Activated T-cell treated with anti-CD3 and anti-CD28 coated beads, Interleukin-2, amount 50 U/mL, for 24 hours (primary cell): ENCODE data around the gene PPOX.

ENCODE experiments used
- DNase-seq: peaks from one replicate; pipeline ENCODE4 v3.0.0-alpha.2; 2020
- H3K27ac Mint-ChIP-seq: 2 replicates; pipeline ENCODE4 v1.8.0; 2020; ENCODE audit warnings: mild to moderate bottlenecking, mixed read lengths
- H3K27me3 Mint-ChIP-seq: 2 replicates; pipeline ENCODE4 v1.8.0; 2020; ENCODE audit warnings: mixed read lengths
- H3K36me3 Mint-ChIP-seq: 2 replicates; pipeline ENCODE4 v1.8.0; 2020; ENCODE audit warnings: low read depth, mixed read lengths
- H3K4me1 Mint-ChIP-seq: 2 replicates; pipeline ENCODE4 v1.8.0; 2020; ENCODE audit warnings: low read depth, mixed read lengths
- H3K4me3 Mint-ChIP-seq: 2 replicates; pipeline ENCODE4 v1.8.0; 2020; ENCODE audit warnings: mild to moderate bottlenecking, moderate library complexity, mixed read lengths
- H3K9me3 Mint-ChIP-seq: 2 replicates; pipeline ENCODE4 v1.8.0; 2020; ENCODE audit warnings: mixed read lengths

PPOX gene

DNA sequence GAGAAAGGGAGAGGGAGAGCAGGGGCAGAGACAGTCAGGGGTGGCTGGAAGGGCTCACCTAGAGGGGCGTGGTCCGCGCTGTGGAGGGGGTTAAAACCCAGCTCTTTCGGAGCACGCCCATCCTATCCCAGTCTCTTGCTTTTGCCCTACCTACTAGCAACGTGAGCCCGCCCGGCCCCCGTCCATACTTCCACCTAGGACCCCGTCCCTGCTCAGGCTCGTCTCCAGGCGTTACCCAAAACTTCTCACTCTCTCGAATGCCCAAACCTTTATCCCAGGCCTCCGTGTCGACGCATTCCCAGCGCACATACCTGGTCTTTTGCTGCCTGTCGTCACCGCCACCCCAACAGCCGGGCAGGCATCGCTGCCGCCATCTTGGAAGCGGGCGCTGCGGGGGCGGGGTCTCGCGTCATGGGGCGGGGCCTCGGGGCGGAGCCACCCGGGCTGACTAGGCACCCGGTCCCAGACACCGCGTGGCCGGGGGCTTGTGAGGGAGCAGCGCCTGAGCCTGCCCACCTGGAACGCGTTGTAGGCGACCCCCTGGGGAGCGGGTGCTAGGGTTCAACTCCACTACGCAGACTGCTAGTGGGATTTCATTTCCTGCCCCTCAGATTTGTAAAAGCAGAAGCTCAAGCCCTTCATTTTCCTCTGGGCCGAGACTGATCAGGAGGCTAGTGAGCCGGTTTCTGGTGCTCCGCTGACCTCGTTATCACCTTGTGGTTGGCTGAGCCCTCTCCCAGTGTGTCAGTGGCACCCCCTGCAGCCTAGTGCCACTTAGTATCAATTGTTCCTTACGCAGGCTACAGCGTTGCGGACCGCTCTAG, 11.1 kb downstream of the PPOX start, which contains the start of gene B4GALT3:
Gene B4GALT3 (minus strand): TSS at position 396 of the 824 bp plus-strand sequence. CDS start 1,447 bp downstream, outside the sequence.
- H3K27me3 Mint-ChIP-seq = no peaks in the 10 kb centered on the region
- peaks cover 53% of the 10 kb centered on the region for H3K36me3 Mint-ChIP-seq

DNA sequence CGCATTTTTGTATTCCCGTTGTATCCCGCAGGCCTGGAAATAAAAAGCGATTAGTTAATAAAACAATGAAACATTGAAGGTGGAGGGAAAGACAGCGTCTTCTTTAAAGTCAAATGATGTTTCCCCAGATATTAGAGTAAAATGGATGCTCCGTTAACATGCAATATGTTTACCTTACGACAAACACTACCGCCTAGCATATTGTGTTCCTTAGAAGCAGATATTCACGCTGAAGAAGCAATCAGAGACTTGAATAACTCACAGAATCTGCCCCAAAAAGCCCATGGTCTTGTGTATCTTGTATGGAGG, 11.7 kb downstream of the PPOX start:
- Mint-ChIP-seq H3K4me3 (peak overlapping the region; percentile 94), H3K27ac (peak overlapping the region; percentile 99), H3K27me3 (no peaks in the 10 kb centered on the region), H3K36me3 (peaks cover 47% of the 10 kb centered on the region), H3K9me3 (no peaks in the 10 kb centered on the region), H3K4me1 (peaks cover 73% of the 10 kb centered on the region)
- DNase-seq = peak; percentile 48

More for the DNA sequence above, 11.1 kb downstream of the PPOX start, which contains the start of gene B4GALT3:
- Mint-ChIP-seq H3K9me3 (no peaks in the 10 kb centered on the region), H3K4me3 (peak within 1 kb of the TSS; percentile 94), H3K27ac (peak within 1 kb of the TSS; percentile 99), H3K4me1 (peaks cover 71% of the 10 kb centered on the region)
- peak; percentile 100 for DNase-seq

- H3K27me3 Mint-ChIP-seq = no peaks in the 10 kb centered on the region
- H3K4me3 Mint-ChIP-seq = no peak overlapping the region
Measured at GRCh38 chr1:161179698-161180097, 13.5 kb downstream of the PPOX start.

GRCh38 chr1:161180639-161181038, 14.4 kb downstream of the PPOX start:
- H3K27me3 Mint-ChIP-seq = no peaks in the 10 kb centered on the region
- H3K4me1 Mint-ChIP-seq = peaks cover 75% of the 10 kb centered on the region
- no peak overlapping the region for H3K4me3 Mint-ChIP-seq
- no peaks in the 10 kb centered on the region for H3K9me3 Mint-ChIP-seq
- H3K27ac Mint-ChIP-seq = peak overlapping the region; percentile 35
- H3K36me3 Mint-ChIP-seq = peaks cover 19% of the 10 kb centered on the region
- no peak for DNase-seq

More at GRCh38 chr1:161179698-161180097, 13.5 kb downstream of the PPOX start:
- Mint-ChIP-seq H3K36me3 (peaks cover 29% of the 10 kb centered on the region), H3K4me1 (peaks cover 76% of the 10 kb centered on the region), H3K9me3 (no peaks in the 10 kb centered on the region), H3K27ac (no peak overlapping the region)
- DNase-seq = no peak

GRCh38 chr1:161182214-161182613, 16.0 kb downstream of the PPOX start:
- DNase-seq = peak; percentile 65
- H3K9me3 Mint-ChIP-seq = peaks cover 3% of the 10 kb centered on the region

DNA sequence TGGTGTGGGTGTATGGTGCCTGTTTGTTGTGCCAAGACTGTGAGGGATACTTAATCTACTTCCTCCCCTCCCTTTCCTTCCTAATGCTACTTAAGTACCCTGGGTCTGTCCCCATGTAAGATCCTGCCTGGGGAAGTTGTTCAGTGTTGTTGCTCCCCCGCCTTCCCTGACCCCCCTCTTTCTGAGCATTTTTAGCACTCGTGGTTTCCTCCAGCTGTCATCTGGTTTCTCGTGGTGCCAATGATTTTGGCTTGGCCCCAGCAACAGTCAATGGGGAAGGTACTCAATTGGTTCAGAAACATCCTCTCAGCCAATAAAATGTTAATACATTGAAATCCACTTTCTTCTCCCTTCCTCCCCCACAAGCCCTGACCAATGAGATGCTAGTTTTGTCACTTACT, 19.1 kb downstream of the PPOX start:
- peak; percentile 71 for DNase-seq
- H3K9me3 Mint-ChIP-seq = peaks cover 3% of the 10 kb centered on the region
- no peaks in the 10 kb centered on the region for H3K27me3 Mint-ChIP-seq
- peak overlapping the region; percentile 38 for H3K4me3 Mint-ChIP-seq
- H3K4me1 Mint-ChIP-seq = peaks cover 80% of the 10 kb centered on the region
- H3K36me3 Mint-ChIP-seq = peaks cover 3% of the 10 kb centered on the region
- peak overlapping the region; percentile 96 for H3K27ac Mint-ChIP-seq

More at GRCh38 chr1:161182214-161182613, 16.0 kb downstream of the PPOX start:
- Mint-ChIP-seq H3K27me3 (no peaks in the 10 kb centered on the region), H3K27ac (peak overlapping the region; percentile 96), H3K4me1 (peaks cover 81% of the 10 kb centered on the region), H3K4me3 (peak overlapping the region; percentile 60), H3K36me3 (peaks cover 4% of the 10 kb centered on the region)

DNA sequence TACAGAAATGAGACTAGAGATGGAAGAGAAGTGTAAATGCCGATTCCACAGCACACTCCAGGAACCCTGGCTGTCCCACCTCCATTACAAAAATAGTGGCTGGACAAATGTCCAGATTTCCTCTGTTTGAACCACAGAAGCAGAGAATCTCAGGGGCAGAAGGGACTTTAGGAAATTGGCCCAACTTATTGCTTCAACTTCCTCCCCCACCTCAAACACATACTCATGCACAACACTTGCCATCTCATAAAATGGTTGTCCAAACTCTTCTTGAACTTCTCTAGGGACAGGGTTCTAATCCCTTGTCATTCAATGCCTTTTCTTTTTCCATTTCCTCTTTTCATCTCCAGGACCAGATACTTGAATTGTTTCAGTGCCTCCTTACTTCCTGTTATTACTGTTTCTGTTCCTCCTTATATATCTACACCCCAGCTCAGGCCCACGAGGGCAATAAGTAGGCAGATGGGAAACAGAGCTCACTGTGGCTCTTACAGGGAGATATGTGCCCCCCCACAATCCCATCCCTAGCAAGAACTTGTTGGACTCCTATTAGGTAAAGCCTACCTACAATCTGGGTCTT, 19.6 kb downstream of the PPOX start:
- peak overlapping the region; percentile 96 for H3K27ac Mint-ChIP-seq
- peaks cover 3% of the 10 kb centered on the region for H3K36me3 Mint-ChIP-seq
- DNase-seq = no peak
- H3K9me3 Mint-ChIP-seq = peaks cover 3% of the 10 kb centered on the region
- H3K27me3 Mint-ChIP-seq = no peaks in the 10 kb centered on the region
- peak overlapping the region; percentile 38 for H3K4me3 Mint-ChIP-seq
- H3K4me1 Mint-ChIP-seq = peaks cover 74% of the 10 kb centered on the region

- Mint-ChIP-seq H3K27ac (peak overlapping the region; percentile 96), H3K4me3 (no peak overlapping the region), H3K9me3 (peaks cover 3% of the 10 kb centered on the region), H3K4me1 (peaks cover 62% of the 10 kb centered on the region), H3K27me3 (no peaks in the 10 kb centered on the region), H3K36me3 (no peaks in the 10 kb centered on the region)
- DNase-seq = no peak
Measured at GRCh38 chr1:161187311-161187710, 21.1 kb downstream of the PPOX start.

- Mint-ChIP-seq H3K36me3 (no peaks in the 10 kb centered on the region), H3K27ac (peak overlapping the region; percentile 75), H3K27me3 (no peaks in the 10 kb centered on the region), H3K4me3 (no peak overlapping the region), H3K9me3 (peaks cover 3% of the 10 kb centered on the region), H3K4me1 (peaks cover 63% of the 10 kb centered on the region)
- DNase-seq = no peak
Measured at GRCh38 chr1:161188381-161188780, 22.2 kb downstream of the PPOX start.

- peak overlapping the region; percentile 35 for H3K27ac Mint-ChIP-seq
- no peaks in the 10 kb centered on the region for H3K27me3 Mint-ChIP-seq
- peaks cover 3% of the 10 kb centered on the region for H3K9me3 Mint-ChIP-seq
- no peak overlapping the region for H3K4me3 Mint-ChIP-seq
- H3K4me1 Mint-ChIP-seq = peaks cover 56% of the 10 kb centered on the region
- DNase-seq = no peak
- H3K36me3 Mint-ChIP-seq = no peaks in the 10 kb centered on the region
Measured at GRCh38 chr1:161189036-161189435, 22.8 kb downstream of the PPOX start.

- no peak overlapping the region for H3K4me3 Mint-ChIP-seq
- H3K27me3 Mint-ChIP-seq = no peaks in the 10 kb centered on the region
- H3K27ac Mint-ChIP-seq = no peak overlapping the region
- no peaks in the 10 kb centered on the region for H3K36me3 Mint-ChIP-seq
- no peak for DNase-seq
- H3K9me3 Mint-ChIP-seq = peaks cover under 1% of the 10 kb centered on the region
- peaks cover 50% of the 10 kb centered on the region for H3K4me1 Mint-ChIP-seq
Measured at GRCh38 chr1:161190962-161191521, 24.8 kb downstream of the PPOX start.

DNA sequence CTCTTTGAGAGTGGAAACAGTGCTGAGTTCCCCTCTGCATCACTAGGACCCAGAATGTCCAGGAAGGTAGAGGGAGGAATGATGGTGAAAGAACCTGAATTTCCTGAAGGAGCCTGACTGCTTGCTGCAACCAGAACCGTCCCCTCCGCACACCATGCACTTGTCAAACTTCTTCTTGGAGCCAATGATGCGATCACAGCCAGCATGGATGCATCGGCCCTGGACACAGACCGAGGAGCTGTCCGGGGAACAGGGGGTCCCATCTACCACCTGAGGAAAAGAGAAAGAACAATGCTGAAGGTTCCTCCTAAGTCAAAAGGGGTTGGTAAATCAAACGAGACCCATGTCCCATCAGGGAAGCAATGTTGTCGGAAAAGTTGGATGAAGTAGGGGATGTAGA, 25.7 kb downstream of the PPOX start:
- Mint-ChIP-seq H3K4me3 (no peak overlapping the region), H3K36me3 (no peaks in the 10 kb centered on the region), H3K4me1 (peaks cover 40% of the 10 kb centered on the region), H3K9me3 (no peaks in the 10 kb centered on the region), H3K27ac (no peak overlapping the region), H3K27me3 (no peaks in the 10 kb centered on the region)
- no peak for DNase-seq

DNA sequence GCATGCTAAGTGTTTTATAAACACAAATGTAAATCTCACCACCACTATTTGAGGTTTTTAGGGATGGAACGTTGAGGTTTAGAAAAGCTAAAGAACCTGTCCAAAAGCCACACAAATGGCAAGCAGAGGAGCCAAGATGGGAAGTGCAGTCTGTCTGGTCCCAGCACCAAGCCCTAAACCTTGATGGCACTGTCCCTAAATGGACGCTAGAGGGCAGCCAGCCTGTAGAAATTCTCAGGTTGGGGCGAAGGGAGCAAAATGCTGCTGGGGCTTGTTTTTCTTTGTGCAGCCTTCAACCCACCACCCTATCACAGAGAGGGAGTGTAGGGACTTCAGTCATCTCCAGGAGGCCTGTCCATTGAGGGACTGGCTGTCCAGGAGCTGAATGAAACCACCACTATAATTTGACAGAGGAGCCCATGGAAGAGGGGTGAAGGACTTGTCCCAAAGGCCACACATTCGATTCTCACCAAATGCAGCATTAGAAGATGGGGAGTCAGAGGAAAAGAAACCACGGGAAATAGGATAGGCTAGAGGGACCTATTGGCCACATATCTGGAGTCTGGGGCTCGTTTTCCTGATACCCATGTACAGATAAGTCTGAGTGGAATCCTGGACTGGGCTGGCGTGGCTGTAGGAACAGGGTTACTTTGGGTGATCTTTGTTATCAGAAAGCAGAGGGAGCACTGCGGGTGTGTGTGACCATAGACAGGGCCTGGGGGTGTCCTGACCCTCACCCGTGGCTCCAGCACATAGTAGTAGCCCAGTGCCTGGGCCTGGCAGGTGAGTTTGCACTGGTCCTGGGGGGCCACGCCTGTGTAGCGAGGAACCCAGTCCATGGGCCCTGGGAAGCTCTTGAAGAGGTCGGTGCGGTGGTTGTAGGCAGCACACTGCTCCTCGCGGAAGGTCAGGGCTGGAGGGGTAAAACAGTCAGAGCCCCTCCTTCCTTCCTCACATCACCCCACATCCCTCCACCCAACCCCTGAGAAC, 26.5 kb downstream of the PPOX start:
- no peaks in the 10 kb centered on the region for H3K9me3 Mint-ChIP-seq
- peaks cover 32% of the 10 kb centered on the region for H3K4me1 Mint-ChIP-seq
- peak overlapping the region; percentile 64 for H3K27ac Mint-ChIP-seq
- no peak overlapping the region for H3K4me3 Mint-ChIP-seq
- no peaks in the 10 kb centered on the region for H3K27me3 Mint-ChIP-seq
- H3K36me3 Mint-ChIP-seq = no peaks in the 10 kb centered on the region
- DNase-seq = peak; percentile 72
